ENCODE measurements around the gene ITIH3.
"Not testable (repeated sequence)": the region's sequence is repeated elsewhere in the genome, so short reads cannot be mapped to it uniquely, and the experiment has no call there.

Gene ITIH3

GRCh38 chr3:52794612-52795099 is at the start of gene ITIH3:
Gene ITIH3 (plus strand): TSS chr3:52794796. CDS start chr3:52794804, 8 bp downstream.
- DNase-seq: no peak

- no peak for DNase-seq
Measured at GRCh38 chr3:52752045-52752660, 42.4 kb upstream of the ITIH3 start.

- no peak for DNase-seq
Measured at GRCh38 chr3:52754373-52754772, 40.2 kb upstream of the ITIH3 start.

- no peak for DNase-seq
Measured at GRCh38 chr3:52756141-52756540, 38.5 kb upstream of the ITIH3 start.

- DNase-seq: no peak
Measured at GRCh38 chr3:52763466-52763865, 31.1 kb upstream of the ITIH3 start.

GRCh38 chr3:52769786-52770455 is 24.7 kb upstream of the ITIH3 start:
- no peak for DNase-seq

GRCh38 chr3:52770496-52771333 is 23.9 kb upstream of the ITIH3 start, which contains the start of gene NEK4:
Gene NEK4 (minus strand): TSS chr3:52770940. CDS start chr3:52770746, 194 bp downstream.
- DNase-seq: peak; percentile 83 to 90

GRCh38 chr3:52771334-52771681 is 23.3 kb upstream of the ITIH3 start:
- DNase-seq: no peak

- DNase-seq: no peak
Measured at GRCh38 chr3:52771702-52772101, 22.9 kb upstream of the ITIH3 start.

- no peak for DNase-seq
Measured at GRCh38 chr3:52773361-52774065, 21.1 kb upstream of the ITIH3 start.

- no peak for DNase-seq
Measured at GRCh38 chr3:52774066-52774713, 20.4 kb upstream of the ITIH3 start.

- no peak for DNase-seq
Measured at GRCh38 chr3:52774901-52775864, 19.4 kb upstream of the ITIH3 start.

- DNase-seq: no peak
Measured at GRCh38 chr3:52775877-52776276, 18.7 kb upstream of the ITIH3 start.

- DNase-seq: not testable (repeated sequence)
Measured at GRCh38 chr3:52776486-52776885, 18.1 kb upstream of the ITIH3 start.

GRCh38 chr3:52777127-52777958 is 17.3 kb upstream of the ITIH3 start, which contains the start of gene ITIH1:
Gene ITIH1 (plus strand): TSS chr3:52777599. CDS start chr3:52777616, 17 bp downstream.
- DNase-seq: no peak

GRCh38 chr3:52777959-52778805 is 16.4 kb upstream of the ITIH3 start:
- no peak for DNase-seq

GRCh38 chr3:52779011-52779836 is 15.4 kb upstream of the ITIH3 start:
- DNase-seq: no peak

Data from NCI-H524 (cell line).